Measurements from ENCODE around the gene DCAF12.
A peak's percentile ranks its signal among the peaks of the same experiment; 100 is the strongest.
"Not testable (repeated sequence)": the region's sequence is repeated elsewhere in the genome, so short reads cannot be mapped to it uniquely, and the experiment has no call there.

The DCAF12 gene

DNA sequence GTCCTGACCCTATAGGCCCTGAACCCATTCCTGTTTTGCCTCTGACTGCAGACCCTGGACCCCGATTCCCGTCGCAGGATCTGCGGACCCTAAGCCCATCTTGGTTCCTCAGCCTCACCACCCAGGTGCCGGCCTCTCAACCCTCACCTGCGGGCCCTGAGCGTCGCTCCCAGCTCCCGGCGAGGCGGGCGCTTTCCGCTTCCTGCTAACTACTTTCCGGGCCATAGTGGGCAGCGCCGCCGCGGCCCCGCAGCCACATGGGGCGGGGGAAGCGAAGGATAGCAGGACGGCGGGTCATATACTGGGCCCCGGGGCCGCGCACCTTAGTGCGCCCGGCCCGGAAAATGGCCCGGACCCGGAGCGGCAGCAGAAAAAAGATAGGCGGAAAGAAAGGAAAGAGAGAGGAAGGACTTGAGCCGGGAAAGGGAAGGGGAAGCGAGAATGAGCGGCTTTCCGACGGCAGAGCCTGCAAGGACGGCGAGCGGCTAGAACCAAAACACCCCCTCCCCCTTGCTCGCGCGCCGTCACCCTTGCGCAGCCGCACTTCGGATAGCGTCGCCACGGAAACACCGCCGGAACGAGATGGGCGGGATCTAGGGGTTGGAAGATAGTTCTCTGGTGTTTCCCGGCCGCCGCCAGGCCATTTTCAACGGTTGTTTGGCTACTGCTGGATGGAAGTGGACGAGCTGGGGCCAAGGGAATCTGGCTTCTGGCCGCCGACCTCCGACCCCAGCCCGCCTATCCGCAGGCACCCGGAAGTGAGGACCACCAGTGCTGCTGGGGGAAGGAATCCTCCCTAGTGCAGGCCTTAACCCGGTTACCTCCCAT lies at the start of gene DCAF12:
DCAF12 (minus strand) TSS at position 492 of the 828 bp plus-strand sequence; CDS start at position 225, 267 bp downstream.
- peak; percentile 91 for DNase-seq

DNA sequence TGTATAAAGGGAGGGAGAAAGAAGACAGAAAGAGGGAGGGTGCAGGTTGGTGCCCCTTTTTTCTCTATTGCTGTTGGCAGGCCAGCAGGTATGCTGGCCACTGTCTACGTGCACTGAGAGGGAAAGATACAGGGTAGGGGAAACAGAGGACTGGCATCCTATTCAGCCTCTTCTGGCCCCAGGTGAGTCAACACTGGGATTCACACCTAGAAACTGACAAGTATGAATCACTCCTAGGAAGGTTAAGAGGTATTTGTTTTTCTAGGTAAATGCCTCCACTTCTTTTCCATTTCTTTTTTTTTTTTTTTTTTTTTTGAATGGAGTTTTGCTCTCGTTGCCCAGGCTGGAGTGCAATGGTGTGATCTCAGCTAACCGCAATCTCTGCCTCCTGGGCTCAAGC lies 49.6 kb upstream of the DCAF12 start:
- DNase-seq, result no peak
- ATAC-seq, result no peak

More for the DNA sequence above, at the start of gene DCAF12:
- peak; percentile 92 for ATAC-seq

DNA sequence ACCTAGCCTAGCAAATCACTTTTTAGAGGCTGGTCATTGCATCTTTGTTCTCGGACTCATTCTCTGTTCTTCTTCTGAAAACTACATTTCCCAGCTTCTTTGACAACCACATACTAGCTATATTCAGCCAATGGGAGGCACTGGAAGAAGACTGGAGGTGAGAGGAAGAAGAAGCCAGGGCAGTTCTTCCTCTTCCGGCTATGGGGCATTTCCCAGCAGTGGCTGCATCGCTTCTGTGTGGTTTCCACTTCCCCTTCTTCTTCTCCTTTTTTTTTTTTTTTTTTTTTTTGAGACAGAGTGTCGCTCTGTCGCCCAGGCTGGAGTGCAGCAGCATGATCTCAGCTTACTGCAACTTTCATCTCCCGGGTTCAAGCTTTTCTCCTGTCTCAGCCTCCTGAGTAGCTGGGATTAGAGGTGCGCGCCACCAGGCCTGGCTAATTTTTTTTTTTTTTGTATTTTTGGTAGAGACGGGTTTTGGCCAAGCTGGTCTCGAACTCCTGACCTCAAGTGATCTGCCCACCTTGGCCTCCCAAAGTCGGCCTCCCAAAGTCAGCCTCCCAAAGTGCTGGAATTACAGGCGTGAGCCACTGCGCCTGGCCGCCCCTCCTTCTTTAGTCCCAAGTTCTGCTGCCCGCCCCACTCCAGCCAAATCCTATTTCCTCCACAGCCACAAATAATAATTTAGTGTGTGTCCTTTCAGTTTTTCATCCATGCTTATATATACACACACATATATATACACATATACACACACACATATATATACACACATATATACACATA lies 45.4 kb upstream of the DCAF12 start:
- DNase-seq (peak; percentile 43), ATAC-seq (peak; percentile 85)

- DNase-seq, result no peak
- no peak for ATAC-seq
These were observed 43.9 kb upstream of the DCAF12 start for GRCh38 chr9:34170237-34170991.

- no peak for DNase-seq
- no peak for ATAC-seq
These were observed 42.6 kb upstream of the DCAF12 start for GRCh38 chr9:34169125-34169524.

- DNase-seq, result no peak
- no peak for ATAC-seq
These were observed 36.9 kb upstream of the DCAF12 start for GRCh38 chr9:34163434-34163833.

DNA sequence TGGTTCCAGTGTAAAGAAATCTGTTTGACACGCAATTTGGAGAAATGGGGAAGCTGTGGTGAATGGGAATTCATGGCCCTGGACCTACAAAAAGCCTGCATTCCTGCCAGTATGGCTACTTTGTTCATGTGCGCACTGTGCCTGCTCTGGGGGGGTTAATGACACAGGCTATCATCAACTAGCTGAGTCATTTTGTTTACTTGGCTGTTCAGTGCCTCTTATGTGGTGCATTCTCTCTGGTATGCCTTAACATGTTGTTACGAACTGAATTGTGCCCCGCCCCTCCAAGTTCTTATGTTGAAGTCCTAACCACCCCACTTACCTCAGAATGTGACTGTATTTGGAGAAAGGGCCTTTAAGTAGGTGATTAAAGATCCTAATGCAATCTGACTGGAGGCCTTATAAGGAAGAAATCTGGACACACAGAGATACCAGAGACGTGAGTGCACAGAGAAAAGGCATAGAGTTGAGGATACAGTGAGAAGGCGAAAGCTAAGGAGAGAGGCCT lies 31.9 kb upstream of the DCAF12 start:
- DNase-seq (no peak), ATAC-seq (no peak)

- DNase-seq, result no peak
- ATAC-seq, result no peak
These were observed 31.4 kb upstream of the DCAF12 start for GRCh38 chr9:34157898-34158297.

GRCh38 chr9:34157318-34157717 lies 30.8 kb upstream of the DCAF12 start:
- no peak for DNase-seq
- no peak for ATAC-seq

DNA sequence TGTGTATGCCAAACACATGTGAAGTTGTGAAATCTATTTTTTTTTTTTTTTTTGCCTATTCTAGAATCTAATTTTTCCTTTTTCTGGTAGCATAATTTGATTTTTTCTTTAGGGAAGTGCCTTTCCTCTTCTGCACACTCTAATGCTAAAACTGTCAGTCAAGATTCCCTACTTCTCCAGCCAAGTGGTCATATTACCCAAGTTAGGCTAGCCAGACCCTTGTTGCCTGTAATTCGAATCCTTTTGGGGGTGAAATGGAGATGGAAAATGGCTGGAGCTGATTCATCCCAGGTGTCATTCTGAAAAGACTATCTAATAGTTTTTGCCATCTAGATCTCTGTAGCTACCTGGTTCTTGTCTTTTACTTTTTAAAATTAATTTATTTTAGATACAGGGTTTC lies 27.6 kb upstream of the DCAF12 start:
- ATAC-seq, result no peak

GRCh38 chr9:34151398-34151797 lies 24.9 kb upstream of the DCAF12 start:
- DNase-seq (no peak), ATAC-seq (no peak)

More for the DNA sequence above, 27.6 kb upstream of the DCAF12 start:
- DNase-seq, result no peak

- DNase-seq, result no peak
- ATAC-seq, result peak; percentile 61
These were observed 18.7 kb upstream of the DCAF12 start for GRCh38 chr9:34145165-34145564.

GRCh38 chr9:34143116-34143515 lies 16.6 kb upstream of the DCAF12 start:
- DNase-seq (no peak), ATAC-seq (no peak)

DNA sequence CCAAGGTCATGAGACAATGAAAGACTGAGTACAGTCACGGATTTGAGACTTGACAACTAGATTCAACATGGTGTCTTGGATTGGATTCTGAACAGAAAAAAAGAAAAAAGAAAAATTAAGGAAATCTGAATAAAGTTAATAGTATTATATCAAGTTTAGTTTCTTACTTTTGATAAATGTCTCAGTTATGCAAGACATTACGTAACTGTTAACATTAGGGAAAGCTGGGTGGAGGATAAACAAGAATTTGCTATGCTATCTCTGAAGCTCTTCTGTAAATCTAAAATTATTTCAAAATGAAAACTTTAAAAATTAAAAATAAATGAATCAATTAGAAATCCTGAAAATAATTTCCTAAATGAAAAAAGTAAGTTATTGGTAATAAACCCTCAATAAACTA lies 14.4 kb upstream of the DCAF12 start:
- no peak for DNase-seq
- ATAC-seq, result no peak

DNA sequence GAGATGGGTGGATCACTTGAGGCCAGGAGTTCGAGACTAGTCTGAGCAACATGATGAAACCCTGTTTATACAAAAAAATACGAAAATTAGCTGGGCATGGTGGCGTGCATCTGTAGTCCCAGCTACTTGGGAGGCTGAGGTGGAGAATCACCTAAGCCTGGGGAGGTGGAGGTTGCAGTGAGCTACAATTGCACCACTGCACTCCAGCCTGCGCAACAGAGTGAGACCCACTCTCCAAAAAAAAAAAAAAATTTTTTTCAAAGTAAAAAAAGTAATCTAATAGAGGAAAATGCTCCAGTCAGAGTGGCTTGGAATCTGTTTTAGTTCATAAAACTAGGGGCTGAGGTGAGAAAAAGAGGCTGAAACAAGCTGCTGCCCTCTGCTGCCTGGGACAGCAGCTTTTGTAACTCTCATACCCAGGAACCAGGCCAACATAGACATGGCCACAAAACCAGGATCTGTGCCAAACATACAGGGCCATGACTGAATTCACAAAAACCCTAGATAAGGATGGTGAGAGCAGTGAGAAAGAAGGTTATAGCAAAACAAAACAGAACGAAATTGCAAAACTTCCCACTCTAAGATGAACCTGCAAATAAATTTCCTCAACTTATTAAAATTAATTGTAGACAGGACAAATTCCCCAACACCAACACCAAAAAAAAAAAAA lies 13.1 kb upstream of the DCAF12 start:
- ATAC-seq (no peak), DNase-seq (no peak)

DNA sequence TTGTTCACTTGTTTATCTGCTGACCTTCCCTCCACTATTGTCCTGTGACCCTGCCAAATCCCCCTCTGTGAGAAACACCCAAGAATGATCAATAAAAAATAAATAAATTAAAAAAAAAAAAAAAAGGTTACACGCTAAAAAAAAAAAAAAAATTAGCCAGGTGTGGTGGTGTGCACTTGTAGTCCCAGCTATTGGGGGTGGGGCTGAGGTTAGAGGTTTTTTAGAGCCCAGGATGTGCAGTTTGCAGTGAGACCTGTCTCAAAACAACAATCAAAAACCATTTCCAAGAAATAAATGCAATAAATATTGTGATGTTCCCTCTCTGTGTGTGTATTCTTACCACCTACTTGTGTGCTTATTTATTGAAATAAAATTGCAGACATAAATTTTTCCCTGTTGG lies 12.1 kb upstream of the DCAF12 start:
- not testable (repeated sequence) for DNase-seq, ATAC-seq

DNA sequence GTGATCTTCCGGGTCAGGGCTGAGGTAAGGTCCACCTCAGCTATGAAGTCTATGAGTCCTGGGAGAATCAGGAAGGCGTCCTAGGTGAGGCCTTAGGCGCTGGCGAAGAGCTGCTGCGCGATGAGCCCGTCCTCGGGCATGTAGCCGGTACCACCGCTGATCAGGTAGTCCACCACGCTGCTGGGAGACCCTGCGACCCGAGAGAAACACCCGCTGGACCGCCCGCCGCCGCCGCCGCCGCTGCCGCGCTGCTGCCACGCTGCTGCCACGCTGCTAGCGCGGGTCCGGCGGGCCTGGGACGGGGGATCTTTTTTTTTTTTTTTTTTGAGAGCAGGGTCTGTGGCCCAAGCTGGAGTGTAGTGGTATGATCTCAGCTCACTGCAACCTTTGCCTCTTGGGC lies 8.0 kb upstream of the DCAF12 start:
- DNase-seq (no peak), ATAC-seq (no peak)

- ATAC-seq, result no peak
- DNase-seq, result no peak
These were observed 7.0 kb upstream of the DCAF12 start for GRCh38 chr9:34133436-34133949.

- DNase-seq (no peak), ATAC-seq (no peak)
These were observed 5.1 kb upstream of the DCAF12 start for GRCh38 chr9:34131571-34131970.

DNA sequence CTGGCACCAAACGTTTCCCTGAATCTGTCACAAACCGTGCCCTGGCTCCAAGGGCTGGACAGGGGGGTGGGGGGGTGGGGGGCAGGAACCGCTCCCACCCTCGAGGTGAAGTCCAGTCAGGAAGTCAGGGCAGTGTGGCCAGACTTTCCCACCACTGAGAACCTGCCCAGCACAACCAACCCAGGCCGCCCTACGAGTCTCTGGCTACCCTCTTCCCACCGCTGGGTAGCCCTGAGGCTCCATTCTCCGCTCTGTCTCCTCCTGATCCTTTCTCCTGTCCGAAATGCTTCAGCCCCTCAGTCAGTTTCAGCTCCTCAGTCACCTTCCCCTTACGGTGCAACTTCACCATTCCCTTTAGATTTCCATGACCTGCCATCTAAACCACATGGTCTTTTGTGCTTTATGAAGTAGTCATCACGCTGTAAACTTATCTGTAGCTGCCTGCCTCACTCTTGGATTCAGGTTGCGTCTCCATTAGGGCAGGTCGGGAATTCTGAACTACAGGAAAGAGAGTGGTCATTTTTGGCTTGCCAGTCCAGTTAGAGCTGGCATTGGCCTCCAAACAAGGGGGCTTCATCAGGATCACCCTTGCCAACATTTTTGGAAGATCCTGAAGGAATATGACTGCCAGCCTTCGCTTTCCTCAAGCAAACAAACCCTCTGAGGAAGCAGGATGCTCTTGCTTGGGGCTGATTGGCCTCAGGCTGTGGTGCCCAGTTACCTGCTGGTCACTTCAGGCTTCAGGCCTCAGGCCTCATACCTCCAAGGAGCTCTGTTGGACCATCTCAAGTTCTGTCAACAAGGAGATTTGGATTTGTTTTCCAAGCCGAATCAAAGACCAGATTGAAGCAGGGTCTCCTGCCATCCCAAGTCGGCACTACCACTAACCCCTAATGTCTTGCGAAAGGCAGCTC lies 794 bp upstream of the DCAF12 start:
- DNase-seq, result peak; percentile 6
- ATAC-seq, result no peak

Measured in stimulated activated naive CD8-positive, alpha-beta T cell treated with anti-CD3 and anti-CD28 coated beads, Interleukin-15, Interleukin-2, amounts not matched to agents 100 U/mL and 50 U/mL, for 24 hours (primary cell).